Astrocyte (in vitro differentiated cells and primary cell): Measurements from ENCODE around the gene TTC7B. TPM values are rescaled to one million over a fixed set of nuclear protein-coding genes. Genes with fewer than 3 reads are reported as not detected.

ENCODE experiments used
- DNase-seq: peaks from one replicate; pipeline ENCODE4 v3.0.0-alpha.2; 2010; ENCODE audit warnings: low read depth
- FAIRE-seq: peaks from 2 replicates; lab custom pipeline; 2011; peaks lifted over from hg19 to GRCh38; lab: Jason Lieb, UNC
- H2AFZ ChIP-seq: 2 replicates; pipeline ENCODE4 v1.6.0; 2012; ENCODE audit warnings: low read depth, low read length, inconsistent platforms
- H3K27ac ChIP-seq: 2 replicates; pipeline ENCODE4 v1.5.1; 2011; ENCODE audit warnings: low read depth, low read length, inconsistent platforms
- H3K27me3 ChIP-seq: 2 replicates; pipeline ENCODE4 v1.6.0; 2011; ENCODE audit warnings: low read length, inconsistent platforms; ENCODE audit not compliant: insufficient read depth
- H3K36me3 ChIP-seq: 2 replicates; pipeline ENCODE4 v1.5.1; 2011; ENCODE audit warnings: low read length, inconsistent platforms; ENCODE audit not compliant: insufficient read depth
- H3K4me1 ChIP-seq: 2 replicates; pipeline ENCODE4 v1.5.1; 2011; ENCODE audit warnings: low read length, inconsistent platforms; ENCODE audit not compliant: insufficient read depth
- H3K4me2 ChIP-seq: 2 replicates; pipeline ENCODE4 v1.6.0; 2012; ENCODE audit warnings: low read length, inconsistent platforms
- H3K4me3 ChIP-seq: 2 replicates; pipeline ENCODE4 v1.5.1; 2011; ENCODE audit warnings: low read depth, mild to moderate bottlenecking, low read length, inconsistent platforms; ENCODE audit not compliant: insufficient read depth
- H3K79me2 ChIP-seq: 2 replicates; pipeline ENCODE4 v1.6.0; 2012; ENCODE audit warnings: mild to moderate bottlenecking, low read length, inconsistent platforms; ENCODE audit not compliant: insufficient read depth
- H3K9ac ChIP-seq: 2 replicates; pipeline ENCODE4 v1.6.0; 2012; ENCODE audit warnings: mild to moderate bottlenecking, low read length, inconsistent platforms
- H3K9me3 ChIP-seq: 2 replicates; pipeline ENCODE4 v1.5.1; 2012; ENCODE audit warnings: low read depth, mild to moderate bottlenecking, low read length, inconsistent platforms; ENCODE audit not compliant: insufficient read depth
- H4K20me1 ChIP-seq: 2 replicates; pipeline ENCODE4 v1.6.0; 2012; ENCODE audit warnings: low read length, inconsistent platforms; ENCODE audit not compliant: insufficient read depth
- H3K27ac Mint-ChIP-seq: one replicate; pipeline ENCODE4 v1.8.0; 2021; ENCODE audit warnings: mild to moderate bottlenecking, mixed read lengths; ENCODE audit not compliant: unreplicated experiment
- H3K27me3 Mint-ChIP-seq: one replicate; pipeline ENCODE4 v1.8.0; 2021; ENCODE audit warnings: low read depth, mixed read lengths; ENCODE audit not compliant: unreplicated experiment
- H3K36me3 Mint-ChIP-seq: one replicate; pipeline ENCODE4 v1.8.0; 2021; ENCODE audit warnings: low read depth, mixed read lengths; ENCODE audit not compliant: unreplicated experiment
- H3K4me1 Mint-ChIP-seq: one replicate; pipeline ENCODE4 v1.8.0; 2021; ENCODE audit warnings: low read depth, mixed read lengths; ENCODE audit not compliant: unreplicated experiment
- H3K4me3 Mint-ChIP-seq: one replicate; pipeline ENCODE4 v1.8.0; 2021; ENCODE audit warnings: mild to moderate bottlenecking, moderate library complexity, mixed read lengths; ENCODE audit not compliant: unreplicated experiment
- H3K9me3 Mint-ChIP-seq: one replicate; pipeline ENCODE4 v1.8.0; 2021; ENCODE audit warnings: mild to moderate bottlenecking, mixed read lengths; ENCODE audit not compliant: unreplicated experiment
- CTCF ChIP-seq: IDR thresholded peaks from 2 replicates; pipeline ENCODE4 v1.5.1; 2011; ENCODE audit warnings: low read depth, mild to moderate bottlenecking, inconsistent platforms, low read length, moderate library complexity; ENCODE audit not compliant: insufficient read depth
- EZH2 ChIP-seq: IDR thresholded peaks from 2 replicates; pipeline ENCODE4 v1.6.1; 2012; ENCODE audit warnings: mild to moderate bottlenecking, low read length, inconsistent platforms; ENCODE audit not compliant: insufficient read depth
- total RNA-seq: library from RNA; stranded (reverse); gene quantifications from 2 replicates; pipeline ENCODE4 v1.2.1, GENCODE V29; 2021

The TTC7B gene
- total RNA-seq, 1 donor from 2014 or later = 42.1 TPM

- TF ChIP-seq CTCF (no peak), EZH2 (no peak)
- no peaks in the 10 kb centered on the region for H3K36me3 ChIP-seq
- no peak overlapping the region for H3K4me3 ChIP-seq
- H3K27me3 Mint-ChIP-seq = peaks cover 18% of the 10 kb centered on the region
- no peak overlapping the region for H3K27ac Mint-ChIP-seq
- H3K9me3 ChIP-seq = no peaks in the 10 kb centered on the region
- H3K79me2 ChIP-seq = no peaks in the 10 kb centered on the region
- peaks cover 3% of the 10 kb centered on the region for H3K36me3 Mint-ChIP-seq
- H2AFZ ChIP-seq = no peak overlapping the region
- FAIRE-seq (no peak), DNase-seq (no peak)
- H3K27me3 ChIP-seq = peaks cover 2% of the 10 kb centered on the region
- no peak overlapping the region for H3K4me3 Mint-ChIP-seq
- H3K9ac ChIP-seq = no peak overlapping the region
- H3K9me3 Mint-ChIP-seq = peaks cover 9% of the 10 kb centered on the region
- H3K4me1 Mint-ChIP-seq = peaks cover 5% of the 10 kb centered on the region
- no peaks in the 10 kb centered on the region for H3K4me1 ChIP-seq
- H3K4me2 ChIP-seq = no peak overlapping the region
- H4K20me1 ChIP-seq = peaks cover 3% of the 10 kb centered on the region
- H3K27ac ChIP-seq = no peak overlapping the region
Observed at GRCh38 chr14:90499908-90500664, 316.1 kb downstream of the TTC7B start.

GRCh38 chr14:90499121-90499520 lies 317.1 kb downstream of the TTC7B start:
- Mint-ChIP-seq H3K36me3 (peaks cover 3% of the 10 kb centered on the region), H3K27ac (no peak overlapping the region), H3K4me3 (no peak overlapping the region), H3K9me3 (peaks cover 9% of the 10 kb centered on the region), H3K4me1 (peaks cover 5% of the 10 kb centered on the region), H3K27me3 (peaks cover 18% of the 10 kb centered on the region)
- no peak for TF ChIP-seq EZH2
- no peak for TF ChIP-seq CTCF
- H3K9me3 ChIP-seq = no peaks in the 10 kb centered on the region
- no peak for FAIRE-seq
- H3K79me2 ChIP-seq = no peaks in the 10 kb centered on the region
- H3K4me1 ChIP-seq = no peaks in the 10 kb centered on the region
- no peak for DNase-seq
- H4K20me1 ChIP-seq = peaks cover 3% of the 10 kb centered on the region
- no peak overlapping the region for H3K9ac ChIP-seq
- H3K27me3 ChIP-seq = peaks cover 2% of the 10 kb centered on the region
- H3K27ac ChIP-seq = no peak overlapping the region
- H3K4me3 ChIP-seq = no peak overlapping the region
- no peak overlapping the region for H2AFZ ChIP-seq
- H3K36me3 ChIP-seq = no peaks in the 10 kb centered on the region
- H3K4me2 ChIP-seq = no peak overlapping the region

GRCh38 chr14:90498198-90498597 lies 318.0 kb downstream of the TTC7B start:
- Mint-ChIP-seq H3K27ac (no peak overlapping the region), H3K36me3 (peaks cover 3% of the 10 kb centered on the region), H3K27me3 (peaks cover 18% of the 10 kb centered on the region), H3K4me3 (no peak overlapping the region), H3K9me3 (peaks cover 12% of the 10 kb centered on the region), H3K4me1 (peaks cover 5% of the 10 kb centered on the region)
- Histone ChIP-seq H3K4me1 (no peaks in the 10 kb centered on the region), H3K4me3 (no peak overlapping the region), H3K9me3 (no peaks in the 10 kb centered on the region), H2AFZ (no peak overlapping the region), H3K27ac (no peak overlapping the region), H3K79me2 (no peaks in the 10 kb centered on the region), H3K9ac (no peak overlapping the region), H3K36me3 (no peaks in the 10 kb centered on the region), H4K20me1 (peaks cover 3% of the 10 kb centered on the region), H3K27me3 (peaks cover 2% of the 10 kb centered on the region), H3K4me2 (no peak overlapping the region)
- TF ChIP-seq CTCF = no peak
- no peak for TF ChIP-seq EZH2
- no peak for DNase-seq
- FAIRE-seq = no peak
